A673 (cell line): ENCODE measurements around the gene CHD1L.

Experiments
- EZH2 ChIP-seq: fragments of 200-600 bp; sonication (generic); IDR thresholded peaks from 2 replicates; pipeline ENCODE4 v1.6.1; 2017; ENCODE audit warnings: borderline replicate concordance, low read depth, mild to moderate bottlenecking, mixed read lengths, antibody characterized with exemption, low read length; ENCODE audit not compliant: poor library complexity, severe bottlenecking
- TF ChIP-seq, protein P1 (sequence below): fragments of 300-800, 200-600 bp; sonication (generic); conservative IDR thresholded peaks from 2 replicates; pipeline ENCODE4 v1.5.1; 2017; ENCODE audit warnings: low read depth, mild to moderate bottlenecking, antibody characterized with exemption, low read length, moderate library complexity, mixed read lengths

DNA sequence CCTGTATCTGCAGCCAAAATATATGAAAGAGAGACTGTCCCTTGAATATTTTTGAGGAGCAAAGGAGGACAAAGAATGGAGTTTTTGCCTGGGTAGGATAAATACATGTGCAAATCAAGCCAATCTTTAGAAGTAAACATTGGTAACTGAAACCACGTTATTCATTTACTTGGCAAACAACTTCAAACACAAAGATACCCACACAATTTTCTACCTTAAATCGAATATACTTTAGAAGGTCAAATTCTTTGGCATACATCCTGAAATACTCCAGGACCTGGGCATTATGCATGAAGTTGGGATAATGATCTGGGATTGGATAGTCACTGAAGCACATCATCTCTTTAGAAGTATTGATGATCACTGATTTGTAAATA lies 27.0 kb upstream of the CHD1L start:
- TF ChIP-seq, protein P1, sequence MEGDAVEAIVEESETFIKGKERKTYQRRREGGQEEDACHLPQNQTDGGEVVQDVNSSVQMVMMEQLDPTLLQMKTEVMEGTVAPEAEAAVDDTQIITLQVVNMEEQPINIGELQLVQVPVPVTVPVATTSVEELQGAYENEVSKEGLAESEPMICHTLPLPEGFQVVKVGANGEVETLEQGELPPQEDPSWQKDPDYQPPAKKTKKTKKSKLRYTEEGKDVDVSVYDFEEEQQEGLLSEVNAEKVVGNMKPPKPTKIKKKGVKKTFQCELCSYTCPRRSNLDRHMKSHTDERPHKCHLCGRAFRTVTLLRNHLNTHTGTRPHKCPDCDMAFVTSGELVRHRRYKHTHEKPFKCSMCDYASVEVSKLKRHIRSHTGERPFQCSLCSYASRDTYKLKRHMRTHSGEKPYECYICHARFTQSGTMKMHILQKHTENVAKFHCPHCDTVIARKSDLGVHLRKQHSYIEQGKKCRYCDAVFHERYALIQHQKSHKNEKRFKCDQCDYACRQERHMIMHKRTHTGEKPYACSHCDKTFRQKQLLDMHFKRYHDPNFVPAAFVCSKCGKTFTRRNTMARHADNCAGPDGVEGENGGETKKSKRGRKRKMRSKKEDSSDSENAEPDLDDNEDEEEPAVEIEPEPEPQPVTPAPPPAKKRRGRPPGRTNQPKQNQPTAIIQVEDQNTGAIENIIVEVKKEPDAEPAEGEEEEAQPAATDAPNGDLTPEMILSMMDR = no peak
- TF ChIP-seq EZH2 = no peak
